Esophagus muscularis mucosa (tissue), 4 donors: ENCODE data around the gene CARD6. TPM values are rescaled to one million over a fixed set of nuclear protein-coding genes. Genes with fewer than 3 reads are reported as not detected.

ENCODE experiments used
- DNase-seq: peaks from one replicate; pipeline ENCODE4 v3.0.0-alpha.2; 2017; ENCODE audit errors: extremely low spot score
- H3K27ac ChIP-seq, 4 donors: fragments of 200-600 bp; sonication (generic); replicated peaks in 1 of 4; 1 replicate in 3 of 4; 2 replicates in 1 of 4; pipeline ENCODE4 v1.5.1; 2016 to 2019; ENCODE audit warnings: mild to moderate bottlenecking in 1 of 4
- H3K27me3 ChIP-seq, 4 donors: fragments of 200-600 bp; sonication (generic); one replicate each; pipeline versions ENCODE4 v1.5.1 to v1.6.0; 2016 to 2019
- H3K36me3 ChIP-seq, 4 donors: fragments of 200-600 bp; sonication (generic); one replicate each; pipeline ENCODE4 v1.5.1; 2016 to 2019
- H3K4me1 ChIP-seq, 4 donors: fragments of 200-600 bp; sonication (generic); one replicate each; pipeline ENCODE4 v1.5.1; 2016 to 2019
- H3K4me3 ChIP-seq, 4 donors: fragments of 200-600 bp; sonication (generic); 1 replicate in 2 of 4; 2 replicates in 2 of 4; pipeline ENCODE4 v1.5.1; 2016 to 2019; ENCODE audit warnings: mild to moderate bottlenecking in 4 of 4, moderate library complexity in 1 of 4
- H3K9me3 ChIP-seq, 4 donors: fragments of 200-600 bp; sonication (generic); 1 replicate in 3 of 4; 2 replicates in 1 of 4; pipeline ENCODE4 v1.5.1; 2016 to 2019
- EP300 ChIP-seq: sonication (generic); formaldehyde crosslinking; IDR thresholded peaks from one replicate; pipeline ENCODE4 v1.6.1; 2017; ENCODE audit warnings: antibody characterized with exemption
- POLR2A ChIP-seq: fragments of 450-650 bp; IDR thresholded peaks from one replicate; pipeline ENCODE4 v1.6.1; 2017; ENCODE audit warnings: antibody characterized with exemption, moderate library complexity, mild to moderate bottlenecking, low read depth
- POLR2AphosphoS5 ChIP-seq, 2 donors: sonication (generic); formaldehyde crosslinking; IDR thresholded peaks; one replicate each; pipeline ENCODE4 v1.6.1; 2017; ENCODE audit warnings: antibody characterized with exemption in 2 of 2
- WGBS: methylation state at CpG from one replicate; pipeline ENCODE4 v1.1.5; 2018; 5-methylcytosine and 5-hydroxymethylcytosine counted together
- intact Hi-C: fragments of 100-400 bp; cut with DNase I; formaldehyde crosslinking; loops from one replicate; pipeline ENCODE4 v1.15.1; 2023
- total RNA-seq, 4 donors: library from RNA; depleted of rRNA; stranded (reverse); fragments of >200 nt; gene quantifications; one replicate each; pipeline versions ENCODE4 v1.1.0 to v1.2.1, GENCODE V29; 2016
- TF ChIP-seq, protein P1 (sequence below), 3 experiments: fragments of 200-600 bp in 2 of 3; fragments of 450-650 bp in 1 of 3; sonication (generic) in 2 of 3; IDR thresholded peaks; one replicate each; pipeline ENCODE4 v1.5.1; 2017 to 2019; ENCODE audit warnings: antibody characterized with exemption in 3 of 3, mild to moderate bottlenecking in 2 of 3, moderate library complexity in 1 of 3

CARD6 gene
- total RNA-seq, 4 donors from 2014 or later: 5.4 to 10.1 (median 9.0) TPM

DNA sequence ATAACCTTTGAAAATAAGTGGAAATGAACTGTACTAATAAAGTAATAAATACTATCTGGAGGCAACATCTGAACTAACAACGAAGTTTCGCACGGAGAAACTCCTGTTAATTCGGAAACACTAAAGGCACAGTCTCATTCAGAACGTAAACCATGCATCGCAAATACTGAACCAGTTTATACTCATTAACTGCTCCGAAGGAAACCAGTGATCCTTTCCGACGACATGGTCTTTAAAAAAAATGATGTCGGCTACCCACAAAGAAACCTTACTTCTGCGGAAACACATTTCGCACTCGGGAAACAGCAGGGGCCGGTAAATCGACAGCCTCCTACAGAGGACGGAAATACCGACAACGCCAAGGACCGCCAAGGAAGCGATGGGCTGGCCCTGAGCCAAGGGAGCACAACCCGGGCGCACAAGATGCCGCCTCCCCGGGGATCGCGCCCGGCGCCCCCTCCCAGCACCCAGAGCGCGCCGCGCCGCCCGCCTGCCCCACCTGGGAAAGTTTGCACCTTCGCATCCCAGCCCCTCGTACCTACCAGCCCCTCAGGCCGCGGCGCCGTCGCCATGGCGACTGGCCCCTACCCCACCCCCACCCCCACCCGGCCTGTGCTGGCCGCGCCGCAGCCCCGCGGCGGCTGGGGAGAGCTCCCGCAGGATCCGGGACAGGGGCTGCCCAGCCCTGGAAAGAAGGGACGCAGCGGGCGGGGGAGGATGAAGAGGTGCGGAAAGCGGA, 43.7 kb upstream of the CARD6 start:
- no peaks in the 10 kb centered on the region for H3K9me3 ChIP-seq
- WGBS: 1% methylated on average over 19 of the region's 56 CpGs
- H3K4me3 ChIP-seq: peak overlapping the region; percentile 96 to 99 (median 98)
- peak; percentile 94 for DNase-seq
- H3K27ac ChIP-seq: peak overlapping the region; percentile 94 to 99 (median 97)
- intact Hi-C loops: no loop called here
- TF ChIP-seq, protein P1, sequence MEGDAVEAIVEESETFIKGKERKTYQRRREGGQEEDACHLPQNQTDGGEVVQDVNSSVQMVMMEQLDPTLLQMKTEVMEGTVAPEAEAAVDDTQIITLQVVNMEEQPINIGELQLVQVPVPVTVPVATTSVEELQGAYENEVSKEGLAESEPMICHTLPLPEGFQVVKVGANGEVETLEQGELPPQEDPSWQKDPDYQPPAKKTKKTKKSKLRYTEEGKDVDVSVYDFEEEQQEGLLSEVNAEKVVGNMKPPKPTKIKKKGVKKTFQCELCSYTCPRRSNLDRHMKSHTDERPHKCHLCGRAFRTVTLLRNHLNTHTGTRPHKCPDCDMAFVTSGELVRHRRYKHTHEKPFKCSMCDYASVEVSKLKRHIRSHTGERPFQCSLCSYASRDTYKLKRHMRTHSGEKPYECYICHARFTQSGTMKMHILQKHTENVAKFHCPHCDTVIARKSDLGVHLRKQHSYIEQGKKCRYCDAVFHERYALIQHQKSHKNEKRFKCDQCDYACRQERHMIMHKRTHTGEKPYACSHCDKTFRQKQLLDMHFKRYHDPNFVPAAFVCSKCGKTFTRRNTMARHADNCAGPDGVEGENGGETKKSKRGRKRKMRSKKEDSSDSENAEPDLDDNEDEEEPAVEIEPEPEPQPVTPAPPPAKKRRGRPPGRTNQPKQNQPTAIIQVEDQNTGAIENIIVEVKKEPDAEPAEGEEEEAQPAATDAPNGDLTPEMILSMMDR (IDR thresholded peaks at IDR 0.05): no peak
- TF ChIP-seq EP300 (no peak), POLR2A (no peak), POLR2AphosphoS5 (IDR thresholded peaks at IDR 0.05) (no peak)
- no peaks in the 10 kb centered on the region for H3K27me3 ChIP-seq
- H3K36me3 ChIP-seq: no peaks in the 10 kb centered on the region
- peaks cover 6 to 49% (median 39%) of the 10 kb centered on the region in 4 donors for H3K4me1 ChIP-seq

DNA sequence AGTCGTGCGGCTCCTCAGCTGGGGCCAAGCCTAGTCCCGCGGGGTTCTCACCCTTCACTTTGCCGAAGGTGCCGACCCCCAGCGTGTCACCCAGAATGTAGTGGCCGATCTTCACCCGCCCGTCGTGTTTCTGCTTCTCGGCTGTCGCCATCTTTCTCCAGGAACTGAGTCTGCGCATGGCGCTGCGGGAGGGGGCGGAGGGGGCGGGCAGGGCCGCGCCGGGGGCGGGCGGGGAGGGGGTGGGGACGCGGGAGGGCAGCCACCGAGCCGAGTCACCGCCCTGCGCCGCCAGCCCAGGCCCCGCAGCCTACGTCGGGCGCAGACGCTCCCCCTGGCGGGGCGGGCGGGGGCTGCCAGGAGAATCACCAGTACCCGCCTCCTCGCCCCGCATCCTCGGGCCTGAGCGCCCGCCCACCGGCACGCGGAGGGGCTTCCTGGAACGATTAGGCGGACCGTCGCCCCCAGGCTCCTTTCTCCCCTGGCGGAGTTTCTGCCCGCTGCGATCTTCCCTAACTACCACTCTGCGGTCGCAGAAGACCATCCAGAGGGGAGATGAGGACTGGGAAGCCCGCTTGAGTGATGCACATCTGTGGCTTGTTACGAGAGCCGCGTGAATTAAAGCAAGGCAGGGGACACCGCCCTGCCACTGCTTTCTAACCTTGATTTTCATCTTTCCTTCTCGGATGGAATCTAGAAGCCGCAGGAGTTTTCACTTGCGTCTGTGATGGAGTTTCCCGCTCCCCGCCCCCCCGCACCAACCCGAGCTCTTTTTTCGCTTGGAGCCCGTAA, 43.0 kb upstream of the CARD6 start, which contains the start of gene PRKAA1:
Gene PRKAA1, minus strand, starts transcription at position 363 of the 789 bp plus-strand sequence. Its CDS starts 185 bp downstream, at position 178.
- Histone ChIP-seq H3K4me1 (peaks cover 6 to 46% (median 35%) of the 10 kb centered on the region in 4 donors), H3K27me3 (no peaks in the 10 kb centered on the region), H3K4me3 (peak within 1 kb of the TSS; percentile 96 to 99 (median 98)), H3K36me3 (no peaks in the 10 kb centered on the region), H3K27ac (peak within 1 kb of the TSS; percentile 94 to 99 (median 97)), H3K9me3 (no peaks in the 10 kb centered on the region)
- DNase-seq: peak; percentile 94
- intact Hi-C loops: no loop called here
- 0% methylated on average over 18 of the region's 70 CpGs for WGBS
- peak; percentile 35 for TF ChIP-seq POLR2A
- TF ChIP-seq EP300: no peak
- TF ChIP-seq, protein P1 (IDR thresholded peaks at IDR 0.05): peak; percentile 55 to 76 (median 62)
- peak; percentile 75 to 88 for TF ChIP-seq POLR2AphosphoS5 (IDR thresholded peaks at IDR 0.05)

DNA sequence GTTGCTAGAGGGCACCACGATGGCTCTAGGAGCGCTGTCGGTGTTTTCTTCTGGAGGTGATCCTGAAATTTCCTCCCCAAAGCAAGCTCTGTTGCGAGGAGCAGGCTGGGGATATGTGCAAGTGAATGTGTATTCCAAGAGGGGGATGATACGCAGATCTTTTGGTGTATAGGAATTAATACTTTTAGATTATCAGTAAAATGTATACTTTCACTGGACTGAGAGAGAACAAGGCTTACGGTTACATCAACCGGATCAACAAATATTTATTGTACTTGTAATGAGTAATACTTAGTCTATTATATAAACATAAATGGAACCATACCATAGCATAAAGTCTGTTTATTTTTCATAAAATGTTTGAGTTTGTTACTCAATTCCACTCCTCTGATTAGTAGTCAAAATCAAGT, 42.4 kb upstream of the CARD6 start:
- TF ChIP-seq POLR2A (no peak), EP300 (no peak), POLR2AphosphoS5 (IDR thresholded peaks at IDR 0.05) (no peak)
- TF ChIP-seq, protein P1 (IDR thresholded peaks at IDR 0.05): no peak
- peaks cover 6 to 40% (median 35%) of the 10 kb centered on the region in 4 donors for H3K4me1 ChIP-seq
- H3K27me3 ChIP-seq: no peaks in the 10 kb centered on the region
- H3K36me3 ChIP-seq: no peaks in the 10 kb centered on the region
- peak overlapping the region; percentile 96 to 99 (median 98) for H3K4me3 ChIP-seq
- H3K9me3 ChIP-seq: no peaks in the 10 kb centered on the region
- no peak for DNase-seq
- intact Hi-C loops: no loop called here
- H3K27ac ChIP-seq: peak overlapping the region; percentile 94 to 99 (median 97)
- WGBS: 3% methylated on average over 7 of the region's 7 CpGs

DNA sequence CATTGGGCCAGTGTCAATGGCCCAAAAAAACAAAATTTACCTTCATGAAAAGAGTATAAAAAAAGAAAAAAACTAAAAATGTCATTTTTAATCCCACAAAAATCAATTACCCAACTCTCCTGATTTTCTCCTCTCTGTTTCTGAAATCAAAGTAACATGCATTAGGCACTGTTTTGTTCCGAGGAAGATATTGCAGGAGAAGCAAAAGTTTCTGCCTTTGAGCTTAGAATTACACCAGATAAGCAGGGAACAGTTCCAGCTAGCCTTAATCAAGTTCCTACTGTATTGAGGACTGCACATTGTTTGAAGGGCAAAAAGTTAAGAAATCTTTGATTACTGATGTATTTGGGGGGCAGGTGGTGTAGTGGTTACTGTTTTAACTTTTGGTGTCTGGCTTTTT, 41.9 kb upstream of the CARD6 start:
- peaks cover 6 to 35% (median 33%) of the 10 kb centered on the region in 4 donors for H3K4me1 ChIP-seq
- TF ChIP-seq POLR2A (no peak), EP300 (no peak)
- H3K4me3 ChIP-seq: peak overlapping the region in 3 of 4 donors; percentile 96 to 99 (median 99)
- H3K27ac ChIP-seq: peak overlapping the region; percentile 94 to 99 (median 97)
- H3K36me3 ChIP-seq: no peaks in the 10 kb centered on the region
- DNase-seq: no peak
- intact Hi-C loops: no loop called here
- WGBS: 3% methylated on average over 1 of the region's 1 CpG
- H3K9me3 ChIP-seq: no peaks in the 10 kb centered on the region
- H3K27me3 ChIP-seq: no peaks in the 10 kb centered on the region
